GM23338 (cell line): ENCODE results near the gene CELF4. TPM values are rescaled to one million over a fixed set of nuclear protein-coding genes. Genes with fewer than 3 reads are reported as not detected.

Experiments used
- ATAC-seq: fragments of 200-7000 bp; cut with Tn5 transposase; 3 replicates; pipeline ENCODE4 v1.9.1; 2020
- DNase-seq: peaks from one replicate; pipeline ENCODE4 v3.0.0-alpha.2; 2015; ENCODE audit warnings: low spot score
- H2AFZ ChIP-seq: fragments of 200-600 bp; sonication (generic); 2 replicates; pipeline ENCODE4 v1.8.0; 2016; ENCODE audit warnings: antibody characterized with exemption, mild to moderate bottlenecking, moderate library complexity
- H3F3A ChIP-seq: fragments of 200-600 bp; sonication (generic); replicated peaks from 2 replicates; pipeline ENCODE4 v1.8.0; 2017; ENCODE audit warnings: antibody characterized with exemption, mixed run types, low read depth
- H3K27ac ChIP-seq: fragments of 200-600 bp; sonication (generic); 2 replicates; pipeline ENCODE4 v1.6.1; 2016; ENCODE audit warnings: low read depth
- H3K27me3 ChIP-seq: fragments of 200-600 bp; sonication (generic); 2 replicates; pipeline ENCODE4 v1.8.0; 2016; ENCODE audit warnings: mild to moderate bottlenecking, mixed run types, moderate library complexity; ENCODE audit not compliant: insufficient read depth
- H3K36me3 ChIP-seq: fragments of 200-600 bp; sonication (generic); 2 replicates; pipeline ENCODE4 v1.8.0; 2016; ENCODE audit warnings: mild to moderate bottlenecking; ENCODE audit not compliant: insufficient read depth
- H3K4me1 ChIP-seq: fragments of 200-600 bp; sonication (generic); 2 replicates; pipeline ENCODE4 v1.8.0; 2016; ENCODE audit warnings: mild to moderate bottlenecking, moderate library complexity; ENCODE audit not compliant: insufficient read depth
- H3K4me2 ChIP-seq: fragments of 200-600 bp; sonication (generic); 2 replicates; pipeline ENCODE4 v1.7.1; 2017; ENCODE audit warnings: mixed run types
- H3K4me3 ChIP-seq: fragments of 200-600 bp; sonication (generic); 2 replicates; pipeline ENCODE4 v1.6.1; 2016; ENCODE audit warnings: mixed run types
- H3K79me2 ChIP-seq: fragments of 200-600 bp; sonication (generic); replicated peaks from 2 replicates; pipeline ENCODE4 v1.8.0; 2017; ENCODE audit warnings: mild to moderate bottlenecking; ENCODE audit not compliant: insufficient read depth
- H3K9me2 ChIP-seq: fragments of 200-600 bp; sonication (generic); 2 replicates; pipeline ENCODE4 v1.8.0; 2017; ENCODE audit not compliant: insufficient read depth
- H4K20me1 ChIP-seq: fragments of 200-600 bp; sonication (generic); replicated peaks from 2 replicates; pipeline ENCODE4 v1.8.0; 2017; ENCODE audit warnings: mild to moderate bottlenecking; ENCODE audit not compliant: insufficient read depth
- H3K27ac Mint-ChIP-seq: 2 replicates; pipeline ENCODE4 v1.8.0; 2020; ENCODE audit warnings: inconsistent platforms, mild to moderate bottlenecking, moderate library complexity, mixed read lengths
- H3K27me3 Mint-ChIP-seq: 3 replicates; pipeline ENCODE4 v1.8.0; 2022; ENCODE audit warnings: low read depth, mild to moderate bottlenecking, moderate library complexity, mixed read lengths, inconsistent platforms; ENCODE audit not compliant: insufficient read depth, poor library complexity
- H3K36me3 Mint-ChIP-seq: 3 replicates; pipeline ENCODE4 v1.8.0; 2021; ENCODE audit warnings: low read depth, mild to moderate bottlenecking, inconsistent platforms, moderate library complexity, mixed read lengths
- H3K4me1 Mint-ChIP-seq: 3 replicates; pipeline ENCODE4 v1.8.0; 2020; ENCODE audit warnings: mild to moderate bottlenecking, inconsistent platforms, mixed read lengths
- H3K4me3 Mint-ChIP-seq: 3 replicates; pipeline ENCODE4 v1.8.0; 2021; ENCODE audit warnings: moderate library complexity, mild to moderate bottlenecking, inconsistent platforms, mixed read lengths
- H3K9me3 Mint-ChIP-seq: 3 replicates; pipeline ENCODE4 v1.8.0; 2020; ENCODE audit warnings: moderate library complexity, mild to moderate bottlenecking, inconsistent platforms, mixed read lengths
- CREB1 ChIP-seq: fragments of 250-450 bp; sonication (Bioruptor Pico); IDR thresholded peaks from 2 replicates; pipeline ENCODE4 v1.5.0; 2020; ENCODE audit warnings: low read depth, mild to moderate bottlenecking, moderate library complexity
- CTCF ChIP-seq, 2 experiments: fragments of 200-600 bp in 1 of 2; sonication (generic) in 1 of 2; conservative IDR thresholded peaks; 2 replicates each; pipeline versions ENCODE4 v1.5.1 to v1.6.1; 2016 to 2017; ENCODE audit warnings: antibody characterized with exemption in 2 of 2, low read depth in 2 of 2, mild to moderate bottlenecking in 2 of 2, moderate library complexity in 1 of 2
- EZH2 ChIP-seq: fragments of 200-600 bp; sonication (generic); IDR thresholded peaks from one replicate; pipeline ENCODE4 v1.8.0; 2017; ENCODE audit warnings: antibody characterized with exemption, mild to moderate bottlenecking, low read depth; ENCODE audit not compliant: unreplicated experiment
- EZH2phosphoT487 ChIP-seq: fragments of 200-600 bp; sonication (generic); IDR thresholded peaks from one replicate; pipeline ENCODE4 v1.8.1; 2018; ENCODE audit warnings: antibody characterized with exemption; ENCODE audit not compliant: unreplicated experiment
- JUNB ChIP-seq: IDR thresholded peaks from one replicate; pipeline ENCODE4 v1.6.1; 2016; ENCODE audit warnings: antibody characterized with exemption; ENCODE audit not compliant: unreplicated experiment
- NANOG ChIP-seq: IDR thresholded peaks from 2 replicates; pipeline ENCODE4 v1.6.1; 2016; ENCODE audit warnings: antibody characterized with exemption, borderline replicate concordance
- POLR2AphosphoS5 ChIP-seq: IDR thresholded peaks from 2 replicates; pipeline ENCODE4 v1.6.1; 2016; ENCODE audit warnings: antibody characterized with exemption, low read depth
- REST ChIP-seq: IDR thresholded peaks from one replicate; pipeline ENCODE4 v1.6.1; 2018; ENCODE audit warnings: antibody characterized with exemption; ENCODE audit not compliant: unreplicated experiment
- STAT1 ChIP-seq: IDR thresholded peaks from one replicate; pipeline ENCODE4 v1.6.1; 2016; ENCODE audit warnings: antibody characterized with exemption; ENCODE audit not compliant: unreplicated experiment
- ZNF114 ChIP-seq: fragments of 250-450 bp; sonication (Bioruptor Pico); IDR thresholded peaks from 2 replicates; pipeline ENCODE4 v1.5.0; 2020; ENCODE audit warnings: mild to moderate bottlenecking, moderate library complexity
- ZNF331 ChIP-seq: fragments of 250-450 bp; sonication (Bioruptor Pico); IDR thresholded peaks from 2 replicates; pipeline ENCODE4 v1.5.0; 2020; ENCODE audit warnings: low read depth, mild to moderate bottlenecking, moderate library complexity
- ZNF462 ChIP-seq: fragments of 250-450 bp; sonication (Bioruptor Pico); IDR thresholded peaks from 2 replicates; pipeline ENCODE4 v1.5.0; 2020; ENCODE audit warnings: mild to moderate bottlenecking, moderate library complexity
- polyA plus RNA-seq: library from polyadenylated mRNA; unstranded; fragments of >200 nt; fragmentation: Nextera tagmentation; extraction: Ambion mirVana; gene quantifications from 2 replicates; pipeline ENCODE4 v1.2.1, GENCODE V29; 2016
- total RNA-seq: library from RNA; depleted of rRNA; stranded (reverse); fragments of >200 nt; shearing (Covaris generic); gene quantifications from 2 replicates; pipeline ENCODE4 v1.2.3, GENCODE V29; 2014
- TF ChIP-seq, protein P1 (sequence below): IDR thresholded peaks from 2 replicates; pipeline ENCODE4 v1.6.1; 2016; ENCODE audit warnings: antibody characterized with exemption

The CELF4 gene
- total and polyA plus RNA-seq, 2 experiments from 2014 or later: 2.6 to 6.7 TPM

- Mint-ChIP-seq H3K9me3 (no peaks in the 10 kb centered on the region), H3K4me3 (no peak overlapping the region), H3K27ac (no peak overlapping the region), H3K4me1 (peaks cover 17% of the 10 kb centered on the region), H3K27me3 (peaks cover 8% of the 10 kb centered on the region), H3K36me3 (no peaks in the 10 kb centered on the region; the same call in 2 of the 3 replicates)
- no peaks in the 10 kb centered on the region for H3F3A ChIP-seq
- DNase-seq (no peak), ATAC-seq (no peak)
- no peaks in the 10 kb centered on the region; the same call in 1 of the 2 replicates for H4K20me1 ChIP-seq
- TF ChIP-seq POLR2AphosphoS5 (no peak), NANOG (no peak), CTCF (conservative IDR thresholded peaks at IDR 0.05; ENCODE audit: low read depth in 2 of 2) (no peak), EZH2 (no peak), CREB1 (CRISPR knock-in tag) (no peak), JUNB (no peak), REST (no peak), ZNF331 (CRISPR knock-in tag) (no peak), EZH2phosphoT487 (no peak), STAT1 (no peak), ZNF462 (CRISPR knock-in tag) (no peak), ZNF114 (no peak)
- TF ChIP-seq, protein P1, sequence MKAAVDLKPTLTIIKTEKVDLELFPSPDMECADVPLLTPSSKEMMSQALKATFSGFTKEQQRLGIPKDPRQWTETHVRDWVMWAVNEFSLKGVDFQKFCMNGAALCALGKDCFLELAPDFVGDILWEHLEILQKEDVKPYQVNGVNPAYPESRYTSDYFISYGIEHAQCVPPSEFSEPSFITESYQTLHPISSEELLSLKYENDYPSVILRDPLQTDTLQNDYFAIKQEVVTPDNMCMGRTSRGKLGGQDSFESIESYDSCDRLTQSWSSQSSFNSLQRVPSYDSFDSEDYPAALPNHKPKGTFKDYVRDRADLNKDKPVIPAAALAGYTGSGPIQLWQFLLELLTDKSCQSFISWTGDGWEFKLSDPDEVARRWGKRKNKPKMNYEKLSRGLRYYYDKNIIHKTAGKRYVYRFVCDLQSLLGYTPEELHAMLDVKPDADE: no peak
- 0 out of 2 replicates have a peak, but pooled peaks cover 5% of the 10 kb centered on the region for H3K9me2 ChIP-seq
- H3K4me1 ChIP-seq: peaks cover 2% of the 10 kb centered on the region; the same call in 1 of the 2 replicates
- H3K27ac ChIP-seq: no peak overlapping the region
- no peaks in the 10 kb centered on the region for H3K36me3 ChIP-seq
- H3K27me3 ChIP-seq: no peaks in the 10 kb centered on the region
- H3K79me2 ChIP-seq: no peaks in the 10 kb centered on the region
- no peak overlapping the region for H2AFZ ChIP-seq
- H3K4me2 ChIP-seq: no peak overlapping the region
- no peak overlapping the region for H3K4me3 ChIP-seq
These were observed 187.1 kb downstream of the CELF4 start for GRCh38 chr18:37378336-37379010.
